K562 (cell line): ENCODE measurements around the gene PBX4. TPM values are rescaled to one million over a fixed set of nuclear protein-coding genes. Genes with fewer than 3 reads are reported as not detected.

ENCODE experiments used
- ARHGAP35 ChIP-seq: fragments of 450-650 bp; IDR thresholded peaks from 2 replicates; pipeline ENCODE4 v1.6.1; 2018; ENCODE audit not compliant: partially characterized antibody
- BRF1 ChIP-seq: IDR thresholded peaks from 3 replicates; pipeline ENCODE4 v1.6.1; 2011; ENCODE audit warnings: borderline replicate concordance, mild to moderate bottlenecking; ENCODE audit not compliant: insufficient read length; ENCODE audit errors: extremely low read depth
- CBFA2T3 ChIP-seq: fragments of 450-650 bp; IDR thresholded peaks from 2 replicates; pipeline ENCODE4 v1.6.1; 2017
- ETS2 ChIP-seq: IDR thresholded peaks from 2 replicates; pipeline ENCODE4 v1.6.1; 2016; ENCODE audit warnings: borderline replicate concordance, missing genetic modification characterization, mild to moderate bottlenecking, moderate library complexity, missing compliant biosample characterization; ENCODE audit not compliant: poor library complexity, severe bottlenecking
- ILK ChIP-seq: fragments of 450-650 bp; IDR thresholded peaks from 2 replicates; pipeline ENCODE4 v1.6.1; 2016; ENCODE audit warnings: missing genetic modification characterization, low read depth, mild to moderate bottlenecking, missing compliant biosample characterization, moderate library complexity, borderline replicate concordance
- NCOA1 ChIP-seq: fragments of 450-650 bp; IDR thresholded peaks from 2 replicates; pipeline ENCODE4 v1.6.1; 2016; ENCODE audit warnings: low read depth
- PCBP2 ChIP-seq: fragments of 200-400 bp; formaldehyde crosslinking; IDR thresholded peaks from 2 replicates; pipeline ENCODE4 v1.6.1; 2018; ENCODE audit warnings: low read length, low read depth, mild to moderate bottlenecking, moderate library complexity; ENCODE audit not compliant: poor library complexity, severe bottlenecking
- PKNOX1 ChIP-seq: fragments of 450-650 bp; IDR thresholded peaks from 2 replicates; pipeline ENCODE4 v1.6.1; 2016
- PTBP1 ChIP-seq: fragments of 200-400 bp; formaldehyde crosslinking; IDR thresholded peaks from 2 replicates; pipeline ENCODE4 v1.6.1; 2017; ENCODE audit warnings: low read depth, low read length
- SMARCE1 ChIP-seq: fragments of 450-650 bp; IDR thresholded peaks from 2 replicates; pipeline ENCODE4 v1.7.1; 2016; ENCODE audit warnings: mild to moderate bottlenecking
- STAG1 ChIP-seq: sonication (generic); formaldehyde crosslinking; IDR thresholded peaks from 2 replicates; pipeline ENCODE4 v1.5.0; 2020; ENCODE audit warnings: missing genetic modification reagents, borderline replicate concordance
- TCF15 ChIP-seq: fragments of 250-450 bp; sonication (Bioruptor Pico); IDR thresholded peaks from 2 replicates; pipeline ENCODE4 v1.8.0; 2022; ENCODE audit warnings: moderate library complexity, mild to moderate bottlenecking, inconsistent platforms
- ZBTB12 ChIP-seq: fragments of 250-450 bp; sonication (Bioruptor Pico); IDR thresholded peaks from 2 replicates; pipeline ENCODE4 v1.4.0; 2020
- ZFP1 ChIP-seq: fragments of 450-650 bp; formaldehyde crosslinking; IDR thresholded peaks from 2 replicates; pipeline ENCODE4 v1.4.0; 2020; ENCODE audit warnings: mild to moderate bottlenecking, mixed read lengths
- ZMIZ1 ChIP-seq, 2 experiments: fragments of 150-350 bp in 1 of 2; IDR thresholded peaks; 2 replicates each; pipeline ENCODE4 v1.6.1; 2012 to 2016; ENCODE audit warnings: low read depth in 2 of 2, low read length in 2 of 2, mild to moderate bottlenecking in 1 of 2, moderate library complexity in 1 of 2
- ZNF586 ChIP-seq: fragments of 450-650 bp; formaldehyde crosslinking; conservative IDR thresholded peaks from 2 replicates; pipeline ENCODE4 v1.4.0; 2020; ENCODE audit warnings: mild to moderate bottlenecking, moderate library complexity
- ZNF655 ChIP-seq: fragments of 250-450 bp; sonication (Bioruptor Pico); IDR thresholded peaks from 2 replicates; pipeline ENCODE4 v1.5.0; 2021
- ZNF717 ChIP-seq: fragments of 250-450 bp; sonication (Bioruptor Pico); IDR thresholded peaks from 2 replicates; pipeline ENCODE4 v1.5.0; 2021
- polyA plus RNA-seq, 8 experiments: library from polyadenylated mRNA; depleted of rRNA in 4 of 8; stranded (reverse) in 5 of 8; unstranded in 3 of 8; fragments of >200 nt; fragmentation: Nextera tagmentation in 2 of 8; fragmentation: Illumina TruSeq in 1 of 8; extraction: Ambion mirVana in 2 of 8; extraction: Trizol in 1 of 8; gene quantifications; 2 replicates each; pipeline versions ENCODE4 v1.2.1 to v1.2.3, GENCODE V29; 2011 to 2014; ENCODE audit warnings: inconsistent platforms in 1 of 8, missing spikeins in 1 of 8
- total RNA-seq, 7 experiments: library from RNA; depleted of rRNA in 6 of 7; stranded (reverse); fragments of >200 nt in 6 of 7; fragmentation: Illumina TruSeq in 2 of 7; extraction: Trizol in 2 of 7; gene quantifications; 2 replicates each; pipeline versions ENCODE4 v1.2.1 to v1.2.3, GENCODE V29; 2011 to 2021; ENCODE audit warnings: low replicate concordance in 1 of 7

The PBX4 gene
- total and polyA plus RNA-seq, 9 of the 15 experiments (the other 6 are each of a cell fraction or from before 2014, with no cell fraction given): 0.11 to 3.8 (median 1.6) TPM; not detected in 1

GRCh38 chr19:19643158-19644053 lies 24.9 kb upstream of the PBX4 start, which contains the start of gene GMIP (continued):
- TF ChIP-seq ZMIZ1 (IDR thresholded peaks at IDR 0.05; ENCODE audit: low read depth in 2 of 2, low read length in 2 of 2) (no peak), ILK (no peak), CBFA2T3 (no peak), STAG1 (CRISPR knock-in tag) (no peak; the same call in 1 of the 2 replicates), PTBP1 (no peak), ZNF586 (no peak), NCOA1 (no peak), TCF15 (CRISPR knock-in tag) (no peak), BRF1 (no peak), ARHGAP35 (no peak), PKNOX1 (peak; percentile 37), PCBP2 (no peak), ZBTB12 (no peak), ZNF717 (no peak), SMARCE1 (0 out of 2 replicates have a peak, but pooled peaks have one; percentile 8), ZFP1 (no peak), ETS2 (tag) (no peak), ZNF655 (no peak)
